HG03139 (cell line): ENCODE data around the gene DCST1.

ENCODE experiments used
- ATAC-seq: cut with Tn5 transposase; IDR thresholded peaks from one replicate; pipeline ENCODE4 v1.9.1; 2021; ENCODE audit not compliant: unreplicated experiment

Gene DCST1

DNA sequence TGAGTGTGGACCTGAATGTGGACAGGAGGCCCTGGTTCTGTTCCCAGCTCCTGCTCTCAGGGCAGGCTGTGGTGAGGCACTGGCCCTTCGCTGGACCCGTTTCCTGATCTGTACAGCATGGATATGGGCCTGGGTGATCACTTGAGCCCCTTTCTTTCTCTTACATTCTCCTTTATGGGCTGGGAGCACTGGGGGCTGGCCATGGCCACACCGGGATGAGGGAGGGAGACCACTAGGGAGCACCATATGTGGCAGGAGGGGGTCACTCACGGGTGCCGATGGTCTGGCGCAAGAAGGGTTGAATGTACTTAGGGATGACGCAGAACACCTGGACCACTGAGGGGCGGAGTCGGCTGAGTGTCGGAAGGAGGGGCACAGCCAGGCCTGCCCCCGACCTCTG is 2.7 kb upstream of the DCST1 start:
- no peak for ATAC-seq

DNA sequence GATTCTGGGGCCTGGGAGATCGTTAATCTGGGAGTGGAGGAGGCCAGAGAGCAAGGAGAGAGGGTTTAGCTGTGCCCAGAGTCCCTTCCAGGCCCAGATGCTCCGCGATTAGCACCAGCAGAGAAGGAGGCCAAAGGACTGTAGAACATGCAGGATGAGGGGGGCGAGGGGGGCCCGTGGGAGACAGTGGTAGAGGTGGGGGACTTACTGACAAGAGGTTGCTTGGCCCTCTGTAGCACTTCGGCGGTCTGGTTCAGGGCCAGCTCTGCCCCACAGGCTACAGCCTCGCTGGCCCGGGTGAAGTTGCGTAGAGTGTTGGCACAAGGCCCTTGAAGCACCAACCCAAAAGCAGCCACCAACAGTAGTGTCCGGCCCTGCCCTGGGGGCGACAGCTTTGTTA is 738 bp upstream of the DCST1 start:
- no peak for ATAC-seq

DNA sequence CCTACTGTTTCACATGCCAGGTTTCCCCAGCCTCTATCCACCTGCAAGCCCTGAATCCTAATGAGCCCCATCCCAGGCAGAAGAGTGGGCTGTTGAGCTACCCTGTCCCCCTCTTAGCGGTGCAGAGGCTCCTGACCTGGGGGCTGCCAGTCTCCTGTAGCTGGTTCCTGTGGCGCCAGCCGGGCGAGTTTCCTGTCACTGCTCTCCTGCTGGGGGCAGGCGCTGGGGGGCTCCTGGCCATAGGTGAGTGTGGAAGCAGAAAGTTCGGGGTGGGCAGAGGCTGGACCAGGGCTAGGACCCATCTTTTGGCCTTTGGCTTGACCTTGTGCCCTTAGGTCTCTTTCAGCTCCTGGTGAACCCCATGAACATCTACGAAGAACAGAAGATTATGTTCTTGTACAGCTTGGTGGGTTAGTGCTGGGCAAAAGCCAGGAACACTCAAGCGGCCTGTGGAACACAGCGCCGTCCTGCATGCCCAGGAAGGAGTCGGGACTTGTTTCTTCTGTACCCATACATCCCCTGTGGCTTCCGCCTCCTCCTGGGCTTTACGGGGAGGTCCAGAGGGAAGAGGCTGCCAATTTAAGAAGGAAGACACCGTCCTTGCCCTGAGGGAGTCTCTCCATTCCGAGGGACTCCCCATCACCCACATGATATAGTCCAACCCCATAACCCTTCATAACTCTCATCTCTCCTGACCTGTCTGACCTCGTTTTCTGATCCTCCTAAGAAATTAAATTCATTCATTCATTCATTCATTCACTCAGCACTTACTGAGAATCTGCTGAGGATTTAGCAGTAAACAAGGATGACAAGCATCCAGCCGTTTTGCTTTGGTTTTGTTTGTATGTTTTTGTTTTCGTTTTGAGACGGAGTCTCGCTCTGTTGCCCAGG is 939 bp downstream of the DCST1 start:
- no peak for ATAC-seq

DNA sequence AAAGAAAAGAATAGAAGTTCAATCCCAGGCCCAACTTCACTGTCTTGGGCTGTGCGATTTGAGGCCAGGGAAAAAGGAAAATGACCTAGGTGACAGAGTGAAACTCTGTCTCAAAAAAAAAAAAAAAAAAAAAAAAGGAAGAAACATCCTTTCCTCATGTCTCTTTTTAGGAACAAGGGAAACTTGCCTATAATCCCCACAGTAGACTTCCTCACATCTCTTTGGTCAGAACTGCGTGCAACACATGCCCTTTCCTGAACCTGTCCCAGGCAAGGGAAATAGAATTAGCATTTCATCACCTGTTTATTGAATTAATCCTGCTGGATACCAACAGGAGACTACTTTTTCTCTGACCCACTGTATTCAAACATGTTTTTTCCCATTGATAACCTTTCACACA is 2.3 kb downstream of the DCST1 start:
- ATAC-seq, result no peak

DNA sequence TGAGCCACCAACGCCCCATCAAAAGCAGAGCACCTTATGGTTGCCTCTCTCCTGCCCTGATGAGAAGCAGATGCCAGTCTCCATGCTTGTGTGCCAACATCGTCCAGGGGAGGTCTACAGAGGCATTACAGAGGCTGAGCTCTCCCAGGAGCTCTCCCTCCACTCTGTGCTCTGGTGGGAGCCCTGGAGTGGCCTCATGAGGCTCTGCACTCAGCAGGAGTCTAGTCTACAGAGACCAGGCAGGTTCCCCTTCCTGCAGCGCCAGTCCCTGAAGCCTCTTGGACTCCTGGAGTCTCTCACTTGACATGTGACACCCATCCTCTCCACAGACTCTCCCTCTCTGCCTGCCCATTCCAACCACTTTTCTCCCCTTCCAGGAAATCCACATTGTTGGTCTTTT is 3.4 kb downstream of the DCST1 start:
- ATAC-seq, result no peak

DNA sequence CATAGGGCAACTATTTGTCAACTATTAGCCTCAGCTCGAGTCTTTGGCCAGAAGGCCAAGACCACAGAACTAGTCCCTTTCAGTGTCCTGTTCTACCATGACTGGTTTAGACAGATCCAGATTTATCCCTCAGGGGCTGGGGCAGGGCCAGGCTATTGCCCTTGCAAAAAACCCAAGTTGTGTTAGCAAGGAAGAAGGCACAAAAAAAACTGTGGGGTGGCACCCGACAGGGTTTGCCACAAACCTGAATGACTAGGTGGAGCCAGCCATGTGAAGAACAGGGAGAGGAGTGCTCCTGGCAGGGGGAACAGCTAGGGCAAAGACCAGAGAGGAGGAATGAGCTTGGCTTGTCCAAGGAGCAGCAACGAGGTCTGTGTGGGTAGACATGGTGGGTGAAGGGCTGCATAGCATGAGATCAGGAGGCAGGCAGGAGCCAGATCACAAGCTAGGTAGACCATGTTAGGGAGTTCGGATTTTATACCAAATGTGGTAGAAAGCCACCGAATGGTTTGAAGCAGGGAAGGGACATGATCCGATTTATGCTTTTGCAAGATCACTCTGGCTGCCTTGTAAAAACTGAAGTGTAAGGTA is 4.3 kb downstream of the DCST1 start:
- ATAC-seq, result no peak

DNA sequence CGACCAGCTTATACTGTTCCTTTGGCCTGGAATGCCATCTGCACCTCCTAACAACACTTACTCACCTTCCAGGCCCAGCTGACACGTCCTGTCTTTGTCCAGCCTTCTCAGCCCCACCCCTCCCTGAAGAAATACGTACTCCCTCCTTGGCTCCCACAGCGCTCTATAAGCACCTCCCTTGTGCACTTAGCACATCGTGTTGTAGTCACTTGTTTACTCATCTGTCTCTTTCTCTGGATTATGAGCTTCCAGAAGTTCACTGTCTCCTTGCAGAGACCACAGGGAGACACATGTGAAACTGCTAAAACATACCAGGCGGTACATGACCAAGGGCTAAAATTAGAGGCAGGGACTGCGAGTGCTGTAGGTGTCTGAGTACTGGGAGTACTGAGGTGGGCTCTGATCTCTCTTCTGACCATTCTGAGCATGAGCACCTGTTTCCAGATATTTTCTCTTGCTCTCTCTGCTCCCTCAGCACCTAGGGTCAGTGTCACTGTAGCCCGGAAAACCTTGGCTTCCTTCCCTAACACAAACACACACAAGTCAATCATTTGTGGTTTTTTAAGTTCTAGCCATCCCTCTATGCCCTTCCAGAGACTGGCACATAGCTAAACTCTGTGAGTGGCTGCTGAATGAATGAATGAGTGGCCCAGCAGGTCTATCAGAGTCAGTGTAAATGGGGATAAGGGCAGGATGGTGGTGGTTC is 5.1 kb downstream of the DCST1 start:
- ATAC-seq, result no peak

DNA sequence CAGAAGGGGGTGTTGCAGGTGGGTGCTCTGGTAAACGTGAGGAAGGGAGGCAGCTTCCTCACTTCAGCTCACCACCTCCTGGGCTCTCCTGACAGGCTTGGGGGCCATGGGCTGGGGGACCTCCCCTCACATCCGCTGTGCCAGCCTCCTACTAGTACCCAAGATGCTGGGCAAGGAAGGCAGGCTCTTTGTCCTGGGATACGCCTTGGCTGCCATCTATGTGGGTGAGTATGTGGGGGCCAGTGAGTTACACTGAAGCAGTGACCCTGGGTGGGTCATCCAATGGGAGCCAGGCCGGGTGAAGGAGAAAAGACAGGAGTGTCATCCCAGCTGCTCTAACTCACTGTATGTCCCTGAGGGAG is 5.7 kb downstream of the DCST1 start:
- no peak for ATAC-seq

DNA sequence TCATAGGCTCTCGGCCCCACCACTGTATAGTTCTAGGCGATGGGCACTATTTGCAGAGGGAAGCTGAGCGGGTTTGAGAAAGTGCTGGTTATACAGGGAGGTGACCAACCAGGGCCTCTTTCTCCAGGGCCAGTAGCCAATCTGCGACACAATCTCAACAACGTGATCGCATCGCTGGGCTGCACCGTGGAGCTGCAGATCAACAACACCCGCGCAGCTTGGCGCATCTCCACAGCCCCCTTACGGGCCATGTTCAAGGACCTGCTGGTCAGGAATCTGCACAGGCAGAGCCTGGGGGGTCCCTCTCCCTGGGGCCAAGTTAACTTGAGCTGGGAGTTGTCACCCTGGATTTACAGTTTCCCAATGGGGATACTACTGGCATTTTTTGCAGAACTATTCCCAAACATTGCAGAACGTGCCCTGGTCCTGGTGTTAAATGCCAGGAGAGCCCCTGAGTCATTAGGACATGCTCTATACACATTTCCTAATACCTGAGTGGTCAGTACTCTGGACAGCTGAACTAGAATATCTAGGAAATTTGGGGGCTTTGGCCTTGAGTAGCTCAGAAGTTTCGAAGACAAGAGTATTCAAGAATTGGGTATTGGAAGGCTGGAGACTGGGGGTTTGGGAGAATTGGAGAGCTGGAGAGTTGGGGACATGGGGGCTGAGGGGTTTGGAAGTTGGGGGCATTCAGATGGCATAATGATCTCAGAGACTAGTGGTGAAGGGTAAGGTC is 6.9 kb downstream of the DCST1 start:
- no peak for ATAC-seq

DNA sequence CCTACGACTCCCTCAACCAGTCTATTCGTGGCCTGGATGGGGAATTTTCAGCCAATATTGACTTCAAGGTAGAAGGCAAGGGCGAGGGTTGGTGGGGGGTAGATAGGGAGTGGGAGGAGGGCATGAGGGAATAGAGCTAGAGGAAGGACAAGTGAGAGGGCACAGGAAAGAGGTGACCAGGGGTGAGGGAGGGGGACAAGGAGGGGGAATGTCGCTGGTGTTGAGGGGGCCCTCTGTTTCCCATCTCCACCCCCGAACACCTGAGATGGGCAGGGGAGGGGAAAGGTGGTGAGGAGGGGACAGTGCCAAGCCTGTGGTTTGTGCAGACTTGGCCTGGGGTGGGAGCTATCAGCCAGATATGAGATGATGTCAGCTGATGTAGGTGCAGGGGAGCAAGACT is 9.2 kb downstream of the DCST1 start:
- ATAC-seq, result no peak

DNA sequence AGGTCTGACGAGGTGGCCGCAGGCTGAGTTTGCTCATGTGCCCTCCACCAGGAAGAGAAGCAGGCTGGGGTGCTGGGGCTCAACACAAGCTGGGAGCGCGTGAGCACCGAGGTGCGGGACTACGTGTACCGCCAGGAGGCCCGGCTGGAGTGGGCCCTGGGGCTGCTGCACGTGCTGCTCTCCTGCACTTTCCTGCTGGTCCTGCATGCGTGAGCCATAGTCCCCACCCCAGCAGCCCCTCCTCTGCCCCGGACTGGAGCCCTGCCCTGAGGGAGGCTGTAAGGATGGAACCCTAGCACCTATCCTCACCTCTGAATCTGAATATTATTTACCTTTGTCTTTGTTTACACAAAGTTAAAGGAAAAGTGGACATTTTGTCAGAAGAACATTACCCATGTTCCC is 9.7 kb downstream of the DCST1 start:
- ATAC-seq, result no peak

DNA sequence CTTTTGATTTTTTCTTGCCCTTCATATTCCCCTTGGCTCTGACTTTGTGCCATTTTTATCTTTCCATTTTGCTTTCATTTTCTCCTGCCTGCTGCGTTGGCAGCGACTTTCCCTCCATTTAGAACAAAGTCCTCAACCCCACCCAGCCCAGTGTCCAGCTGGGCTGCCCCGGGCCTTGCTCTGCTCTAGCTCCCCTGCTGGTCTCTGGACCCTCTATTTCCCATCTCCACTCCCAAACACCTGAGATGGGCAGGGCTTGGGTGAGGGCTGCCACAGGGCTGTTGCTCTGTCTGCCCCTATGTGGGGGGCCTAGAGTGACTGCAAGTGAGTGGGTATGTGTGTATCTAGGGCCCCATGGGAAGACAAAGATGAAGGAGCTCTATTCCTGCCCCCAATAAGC is 10.2 kb downstream of the DCST1 start:
- no peak for ATAC-seq

DNA sequence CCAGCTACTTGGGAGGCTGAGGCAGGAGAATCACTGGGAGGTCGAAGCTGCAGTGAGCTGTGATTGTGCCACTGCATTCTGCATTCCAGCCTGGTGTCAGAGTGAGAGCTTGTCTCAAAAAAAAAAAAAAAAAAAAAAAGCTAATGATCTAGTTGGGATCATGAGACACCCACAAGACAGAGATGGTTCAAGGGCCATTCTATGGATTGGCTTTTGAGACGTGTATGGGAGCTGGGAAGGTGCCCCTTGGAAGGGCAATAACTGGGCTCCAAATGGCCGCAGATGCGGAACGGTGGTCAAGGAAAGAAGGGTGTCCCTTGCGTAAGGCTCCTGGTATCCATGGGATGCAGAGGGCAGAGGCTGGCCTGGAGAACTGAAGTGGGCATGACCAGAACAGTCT is 10.7 kb downstream of the DCST1 start:
- no peak for ATAC-seq

DNA sequence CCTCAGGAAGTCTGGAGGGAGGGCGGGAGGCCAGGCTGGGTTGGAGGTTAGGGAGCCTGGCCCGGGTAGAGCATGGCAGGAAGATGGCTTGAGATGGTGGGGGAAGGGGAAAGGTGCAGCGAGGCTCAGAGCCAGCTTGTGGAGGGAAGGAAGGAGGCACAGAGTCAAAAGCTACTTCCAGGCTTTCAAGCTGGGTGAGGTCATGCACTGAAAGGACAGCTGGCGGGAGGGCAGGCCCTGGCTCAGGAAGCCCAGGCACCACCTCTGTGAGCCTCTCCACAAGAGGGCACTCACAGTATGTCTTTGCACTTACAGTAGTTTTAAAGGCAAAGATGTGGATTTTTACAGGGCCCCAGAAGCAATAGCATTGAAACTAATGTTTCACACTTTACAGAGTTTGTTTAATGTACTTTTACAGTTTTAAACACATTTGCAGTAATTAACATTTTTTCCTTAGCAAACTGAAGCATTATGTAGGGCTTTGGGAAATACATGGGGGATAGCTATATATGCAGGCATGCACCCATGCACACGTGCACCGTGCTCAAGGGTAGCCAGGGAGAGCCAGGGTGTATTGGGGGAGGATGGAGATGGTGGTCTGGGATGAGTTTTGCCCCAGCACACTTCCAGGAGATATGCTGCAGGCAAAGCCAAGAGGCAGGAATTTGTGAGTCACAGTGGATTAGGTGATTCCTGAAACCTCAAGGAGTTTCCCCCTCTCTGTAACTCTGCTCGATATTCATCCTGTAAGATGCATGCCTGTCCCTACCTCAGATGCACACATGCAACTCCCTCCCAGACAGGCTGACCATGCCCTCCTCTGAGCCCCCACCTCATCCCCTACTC is 11.4 kb downstream of the DCST1 start:
- no peak for ATAC-seq

DNA sequence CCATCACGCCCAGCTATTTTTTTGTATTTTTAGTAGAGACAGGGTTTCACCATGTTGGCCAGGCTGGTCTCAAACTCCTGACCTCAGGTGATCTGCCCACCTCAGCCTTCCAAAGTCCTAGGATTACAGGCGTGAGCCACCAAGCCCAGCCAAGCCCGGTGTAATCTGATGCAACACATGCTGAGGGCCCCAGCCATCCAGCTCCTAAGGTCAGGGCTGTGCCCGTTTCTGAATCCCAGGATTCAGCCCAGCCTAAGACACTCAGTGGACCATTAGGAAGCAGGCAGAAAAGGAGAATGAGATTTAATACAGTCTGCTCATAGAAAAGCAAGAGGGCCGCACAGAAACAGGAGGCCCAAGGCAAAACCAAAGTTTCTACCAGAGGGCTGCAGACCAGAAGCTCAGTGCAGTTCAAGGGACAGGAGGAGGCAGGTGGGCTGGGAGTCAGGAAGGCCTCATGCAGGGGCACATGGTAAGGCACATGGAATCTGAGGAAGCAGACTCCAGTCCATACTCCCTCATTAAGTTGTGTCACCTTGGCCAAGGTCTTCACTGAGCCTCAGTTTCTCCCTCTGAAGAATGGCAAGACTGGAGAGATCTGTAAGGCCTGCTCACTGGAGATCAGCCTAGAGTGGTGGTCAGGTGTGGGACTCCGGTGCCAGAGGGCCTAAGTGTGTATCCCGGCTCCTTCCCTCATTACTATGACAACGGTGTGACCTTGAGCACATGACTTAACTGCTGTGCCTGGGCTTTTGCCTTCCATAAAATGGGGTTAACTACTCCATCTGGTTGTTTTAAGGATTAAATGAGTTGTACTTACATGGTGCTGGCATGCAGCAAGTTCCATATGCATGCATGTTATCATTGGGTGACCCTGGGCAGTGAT is 15.1 kb downstream of the DCST1 start:
- ATAC-seq, result no peak

DNA sequence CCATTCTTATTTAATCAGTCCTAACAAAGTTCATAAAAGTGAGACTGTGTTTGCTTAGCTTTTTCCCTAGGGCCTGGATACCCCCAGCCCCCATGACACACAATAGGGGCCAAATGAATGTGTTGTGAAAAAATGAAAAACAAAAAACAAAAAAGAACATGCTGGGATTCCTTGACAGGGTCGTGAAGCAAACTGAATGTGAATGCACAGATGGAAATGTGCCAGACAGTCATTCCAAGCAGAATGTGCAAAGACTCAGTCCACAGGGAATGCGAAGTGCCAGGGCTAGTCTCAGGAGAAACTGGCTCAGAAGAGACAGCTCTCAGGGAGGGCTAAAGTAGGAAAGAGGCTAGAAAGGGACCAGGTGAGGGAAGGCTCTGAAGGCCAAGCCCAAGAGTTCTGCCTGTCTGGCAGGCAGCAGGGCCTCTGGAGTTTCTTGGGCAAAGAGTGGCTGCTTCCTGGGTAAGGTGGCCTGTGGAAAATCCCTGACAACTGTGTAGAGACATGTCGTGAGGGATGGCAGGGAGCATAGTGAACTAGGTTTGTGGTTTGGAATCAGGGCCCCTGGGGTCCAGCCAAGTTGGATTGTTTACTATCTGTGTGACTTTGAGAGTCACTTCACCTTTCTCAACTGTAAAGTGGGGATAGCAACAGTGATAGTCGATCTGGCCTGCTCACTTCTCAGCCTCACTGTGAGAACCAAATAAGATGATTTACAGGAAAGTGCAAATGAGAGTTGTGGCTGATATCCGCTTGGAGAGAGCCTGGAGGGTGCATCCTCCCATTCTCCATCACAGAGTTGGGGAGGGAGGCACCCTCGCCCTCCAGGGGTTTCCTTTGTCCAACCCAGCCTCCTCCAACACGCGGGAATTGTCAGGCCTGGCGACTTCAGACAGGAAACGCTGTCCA is 16.3 kb downstream of the DCST1 start:
- ATAC-seq, result no peak

DNA sequence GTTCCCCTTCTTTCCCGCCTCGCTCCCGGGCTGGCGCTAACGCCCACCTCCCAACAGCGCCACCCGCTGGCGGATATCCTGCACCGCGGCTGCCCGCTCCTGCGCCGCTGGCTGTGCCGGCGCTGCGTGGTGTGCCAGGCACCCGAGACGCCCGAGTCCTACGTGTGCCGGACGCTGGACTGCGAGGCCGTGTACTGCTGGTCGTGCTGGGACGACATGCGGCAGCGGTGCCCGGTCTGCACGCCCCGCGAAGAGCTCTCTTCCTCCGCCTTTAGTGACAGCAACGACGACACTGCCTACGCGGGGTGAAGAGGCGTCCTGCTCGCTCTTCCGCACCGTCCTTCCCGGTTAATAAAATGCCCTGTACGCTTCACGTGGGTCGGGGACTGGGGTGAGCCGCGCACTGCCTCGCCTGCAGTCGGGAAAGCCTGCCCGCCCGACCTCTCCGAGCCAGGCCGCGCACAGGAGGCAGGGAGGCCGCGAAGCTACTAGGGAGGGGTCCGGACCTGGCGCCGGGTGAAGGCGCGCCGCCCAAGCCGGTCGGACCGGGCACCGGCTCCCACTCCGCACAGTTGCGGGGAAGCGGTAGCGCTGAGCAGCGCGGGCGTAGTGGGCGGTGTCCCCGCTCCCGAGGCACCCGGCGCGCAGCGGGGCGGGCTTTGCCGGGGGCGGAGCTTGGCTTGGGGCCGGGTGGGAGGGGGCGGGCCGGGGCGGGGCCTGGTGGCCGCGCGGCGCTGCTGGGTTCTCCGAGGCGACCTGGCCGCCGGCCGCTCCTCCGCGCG is 17.1 kb downstream of the DCST1 start, which contains the start of gene ADAM15:
ADAM15 (plus strand) TSS at position 757 of the 782 bp plus-strand sequence. CDS start 71 bp downstream, outside the sequence.
- ATAC-seq, result peak; percentile 60

DNA sequence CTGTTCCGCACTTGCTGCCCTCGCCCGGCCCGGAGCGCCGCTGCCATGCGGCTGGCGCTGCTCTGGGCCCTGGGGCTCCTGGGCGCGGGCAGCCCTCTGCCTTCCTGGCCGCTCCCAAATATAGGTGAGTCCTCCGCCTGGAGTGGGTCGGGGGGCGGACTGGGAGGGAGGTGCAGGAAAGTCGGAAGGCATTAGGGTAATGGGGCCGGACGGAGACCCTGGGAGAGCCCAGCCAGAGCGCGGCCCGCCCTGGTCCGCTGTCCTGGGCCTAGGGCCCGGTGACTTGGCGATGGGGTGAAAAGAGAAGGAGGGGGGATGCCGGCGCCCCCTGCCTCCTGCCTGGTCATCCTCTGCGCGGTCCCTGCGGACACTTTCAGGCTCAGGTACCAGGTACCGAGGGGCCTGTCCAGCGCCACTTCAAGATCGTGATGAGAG is 17.7 kb downstream of the DCST1 start:
- ATAC-seq, result no peak
